UCSD-AML1 (cell line): ENCODE measurements around the gene ZNF519.
"Not testable (repeated sequence)": the region's sequence is repeated elsewhere in the genome, so short reads cannot be mapped to it uniquely, and the experiment has no call there.

Source experiments
- DNase-seq: peaks from one replicate; lab custom pipeline; 2025; ENCODE audit not compliant: unreplicated experiment; lab: John Stamatoyannopoulos, UW

The ZNF519 gene

DNA sequence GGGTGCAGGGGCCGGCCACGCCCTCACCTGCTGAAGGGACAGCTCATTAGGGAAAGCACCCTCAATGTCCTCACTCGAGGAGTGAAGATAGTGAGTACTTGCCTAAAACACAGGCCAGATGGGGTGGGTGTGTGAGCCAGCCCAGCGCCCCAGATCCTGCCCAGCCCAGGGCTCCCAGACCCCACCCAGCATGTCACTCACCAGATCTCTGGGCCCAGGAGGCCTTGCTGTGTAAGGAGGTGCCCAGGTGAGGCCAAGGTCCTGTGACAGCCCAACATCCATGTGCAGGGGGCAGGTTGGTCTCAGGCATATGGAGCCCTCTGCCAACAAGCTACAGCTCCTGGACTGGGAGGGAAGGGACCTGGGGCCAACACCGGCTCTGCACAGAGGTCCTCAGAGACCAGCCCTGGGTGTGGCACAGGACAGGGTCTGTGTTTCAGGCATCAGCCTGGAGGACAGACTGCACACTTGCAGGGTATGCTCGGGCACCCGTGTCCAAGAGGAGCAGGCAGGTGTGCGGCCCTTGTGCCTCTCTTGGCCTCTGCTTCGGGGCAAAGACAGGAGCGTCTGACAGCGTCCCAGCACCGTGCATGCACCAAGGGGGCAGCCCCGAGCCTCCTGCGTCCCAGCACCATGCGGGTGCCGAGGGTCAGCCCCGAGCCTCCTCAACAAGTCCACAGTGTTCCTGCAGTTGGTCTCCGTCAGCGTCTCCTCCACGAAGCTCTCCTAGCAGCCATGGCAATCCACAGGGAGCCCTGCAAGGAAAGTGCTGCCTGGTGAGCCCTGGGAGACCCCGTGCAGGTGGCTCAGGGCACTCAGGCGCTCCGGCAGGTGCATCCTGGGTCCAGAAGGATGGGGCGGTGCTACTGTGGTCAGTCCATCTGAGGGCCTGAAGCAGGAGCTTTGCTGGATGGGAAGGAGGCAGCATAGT lies 16.0 kb upstream of the ZNF519 start:
- DNase-seq: not testable (repeated sequence)

DNA sequence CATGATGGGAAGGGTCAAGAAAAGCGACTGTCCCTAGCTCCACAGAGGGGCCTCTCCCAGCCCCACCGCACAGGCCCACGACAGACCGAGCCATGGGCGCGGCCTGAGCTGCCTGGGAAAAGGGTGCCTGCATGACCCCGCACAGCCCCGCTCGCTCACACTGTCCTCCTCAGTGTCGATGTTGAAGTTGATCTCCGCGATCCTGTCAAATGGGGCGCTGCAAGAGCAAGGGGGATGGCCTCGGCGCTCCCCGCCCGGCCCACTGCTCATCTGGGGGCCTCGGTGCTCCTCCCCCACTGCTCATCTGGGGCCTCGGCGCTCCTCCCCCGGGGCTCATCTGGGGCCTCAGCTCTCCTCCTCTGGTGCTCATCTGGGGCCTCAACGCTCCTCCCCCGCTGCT lies 14.5 kb upstream of the ZNF519 start:
- not testable (repeated sequence) for DNase-seq

DNA sequence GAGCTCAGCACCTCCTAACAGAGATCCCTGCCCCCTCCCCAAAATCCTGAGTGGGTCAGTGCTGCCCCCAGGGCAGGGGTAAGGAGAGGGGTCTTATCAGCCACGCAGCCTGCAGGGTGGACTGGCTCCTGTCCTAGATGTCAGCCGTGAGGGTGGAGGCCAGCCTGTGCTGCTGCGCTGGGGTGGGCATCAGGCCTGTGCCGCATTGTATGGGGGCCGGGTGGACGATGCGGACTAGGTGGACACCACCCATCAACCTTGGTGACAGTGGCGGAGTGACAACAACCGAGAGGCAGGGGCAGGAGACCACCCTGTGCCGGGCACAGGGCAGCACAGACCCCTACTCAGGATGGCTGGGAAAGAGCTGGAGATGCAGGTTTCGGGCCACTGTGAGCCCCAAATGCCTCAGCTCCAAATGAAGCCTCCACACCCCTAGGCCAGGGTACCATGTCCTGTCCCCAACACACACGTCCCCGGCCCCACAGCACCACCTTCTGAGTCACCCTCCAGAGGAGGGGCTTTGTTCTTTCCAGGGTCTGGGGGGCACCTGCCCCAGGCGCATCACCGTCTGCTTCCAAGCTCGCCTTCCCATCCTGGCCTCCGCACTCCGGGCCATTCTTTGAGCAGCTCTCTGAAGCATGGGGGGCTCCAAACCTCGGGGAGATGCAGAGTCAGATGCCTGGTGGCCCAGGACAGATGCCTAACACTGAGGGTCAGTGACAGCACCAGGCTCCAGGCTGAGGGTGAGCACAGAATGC lies 13.5 kb upstream of the ZNF519 start:
- DNase-seq: not testable (repeated sequence)

DNA sequence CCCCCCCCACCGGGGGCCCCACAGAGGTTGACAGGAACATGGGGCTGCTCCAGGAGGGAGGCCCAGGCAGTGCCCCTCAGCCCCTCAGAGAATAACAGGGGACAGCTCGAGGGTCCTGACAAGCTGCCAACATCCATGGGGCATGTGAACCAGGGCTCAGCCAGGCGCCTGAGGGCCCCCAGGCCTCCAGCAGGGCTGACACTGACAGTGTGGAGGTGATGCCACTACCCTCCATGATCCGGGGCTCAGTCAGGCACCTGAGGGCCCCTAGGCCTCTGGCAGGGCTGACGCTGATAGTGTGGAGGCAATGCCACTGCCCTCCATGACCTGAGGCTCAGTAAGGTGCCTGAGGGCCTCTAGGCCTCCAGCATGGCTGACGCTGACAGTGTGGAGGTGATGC lies 12.8 kb upstream of the ZNF519 start:
- DNase-seq: not testable (repeated sequence)

DNA sequence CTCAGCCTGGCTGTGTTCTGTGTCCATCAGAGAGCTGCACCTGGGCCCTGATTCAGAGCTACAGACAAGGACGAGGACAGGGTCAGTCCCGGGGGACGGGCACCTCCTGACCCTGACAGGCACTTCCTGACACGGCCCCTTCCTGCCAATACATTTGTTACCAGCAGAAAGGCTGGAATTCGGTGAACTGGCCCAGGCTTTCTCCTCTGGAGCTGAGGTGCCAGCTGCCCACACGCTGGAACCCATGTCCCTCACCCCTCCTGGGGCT lies 12.3 kb upstream of the ZNF519 start:
- no peak for DNase-seq

DNA sequence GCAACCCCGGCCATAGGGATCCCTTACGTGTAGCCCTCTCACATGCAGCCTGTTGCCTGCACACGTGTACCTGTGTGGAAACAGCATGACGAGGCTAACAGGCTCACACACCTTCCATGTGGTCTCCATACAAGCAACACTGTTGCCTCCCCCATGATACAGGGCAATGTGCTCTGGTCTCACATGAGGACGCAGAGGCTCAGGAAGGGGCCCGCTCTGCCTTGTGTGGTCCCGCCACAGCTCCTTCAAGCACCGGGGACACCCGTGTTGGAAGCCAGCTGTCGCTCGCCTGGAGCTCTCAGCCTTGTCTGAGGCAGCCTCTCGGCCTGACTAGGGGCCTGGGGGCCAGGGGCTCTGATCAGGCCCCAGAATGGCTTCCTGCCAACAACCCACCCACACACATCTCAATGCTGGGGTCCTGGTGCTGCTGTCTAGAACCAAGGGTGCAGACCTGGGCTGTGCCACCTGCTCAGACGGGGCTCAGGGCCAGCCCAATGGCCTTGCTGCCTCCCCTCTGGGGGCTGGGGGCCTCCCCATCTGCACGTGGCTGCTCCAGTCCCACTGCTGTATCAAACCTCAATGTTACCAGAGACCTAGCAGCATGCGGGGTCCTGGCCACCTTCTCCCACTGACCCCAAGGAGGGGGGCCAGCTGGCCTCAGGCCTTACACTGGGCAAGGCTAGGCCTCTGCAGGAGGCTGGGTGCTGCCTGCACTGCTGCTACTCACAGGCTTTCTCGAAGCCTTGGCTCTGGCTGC lies 11.8 kb upstream of the ZNF519 start:
- not testable (repeated sequence) for DNase-seq

DNA sequence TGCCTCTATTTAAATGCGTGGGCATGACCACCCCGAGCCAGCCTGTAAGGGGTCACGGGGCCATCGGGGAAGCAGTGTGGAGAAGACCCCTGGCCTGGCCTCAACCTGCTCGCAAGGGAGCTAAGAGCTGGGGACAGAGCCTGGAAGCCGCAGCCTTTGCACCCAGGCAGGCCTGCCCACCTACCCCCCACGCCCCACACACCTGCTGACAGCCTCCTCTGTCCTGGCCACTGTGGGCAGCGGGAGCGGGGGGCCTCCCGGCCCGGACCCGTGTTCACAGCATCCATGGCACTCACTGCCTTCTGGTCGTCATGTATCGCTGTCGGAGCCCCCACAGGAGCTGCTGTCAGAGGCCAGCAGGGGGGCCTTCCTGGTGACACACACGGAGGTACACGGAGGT lies 11.2 kb upstream of the ZNF519 start:
- not testable (repeated sequence) for DNase-seq

DNA sequence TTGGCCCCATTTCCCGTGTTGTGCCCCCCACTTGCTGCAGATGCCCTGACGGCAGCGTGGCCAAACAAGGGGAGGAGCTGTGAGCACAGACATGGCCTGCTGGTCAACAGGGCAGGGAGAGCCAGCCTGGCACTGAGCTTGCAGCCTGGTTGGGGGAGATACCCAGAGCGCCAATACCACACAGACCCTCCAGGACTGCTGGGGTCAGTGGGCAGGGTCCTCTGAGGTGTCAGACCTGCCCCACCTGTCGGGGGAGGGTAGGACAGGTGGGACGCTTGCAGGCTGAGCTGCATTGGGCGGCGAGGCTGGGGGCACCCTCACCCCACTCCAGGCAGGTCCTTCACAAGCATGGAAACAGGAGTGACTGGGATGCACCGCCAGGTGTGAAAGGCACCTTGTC lies 9.9 kb upstream of the ZNF519 start:
- not testable (repeated sequence) for DNase-seq

DNA sequence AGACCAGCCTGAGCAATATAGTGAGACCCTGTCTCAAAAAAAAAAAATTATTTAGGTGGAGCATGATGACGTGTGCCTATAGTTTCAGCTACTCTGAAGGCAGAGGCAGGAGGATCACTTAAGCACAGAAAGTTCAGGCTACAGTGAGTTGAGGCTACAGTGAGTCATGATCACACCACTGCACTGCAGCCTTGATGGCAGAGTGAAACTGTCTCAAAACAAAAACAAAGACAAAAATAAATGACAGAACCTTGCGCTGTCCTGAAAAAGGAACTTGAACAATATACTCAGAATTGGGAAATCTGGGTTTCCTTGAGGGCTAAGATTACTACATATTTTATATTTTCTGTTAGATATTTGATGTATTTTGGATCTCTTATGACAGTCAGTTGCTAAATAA lies 7.3 kb upstream of the ZNF519 start:
- not testable (repeated sequence) for DNase-seq

DNA sequence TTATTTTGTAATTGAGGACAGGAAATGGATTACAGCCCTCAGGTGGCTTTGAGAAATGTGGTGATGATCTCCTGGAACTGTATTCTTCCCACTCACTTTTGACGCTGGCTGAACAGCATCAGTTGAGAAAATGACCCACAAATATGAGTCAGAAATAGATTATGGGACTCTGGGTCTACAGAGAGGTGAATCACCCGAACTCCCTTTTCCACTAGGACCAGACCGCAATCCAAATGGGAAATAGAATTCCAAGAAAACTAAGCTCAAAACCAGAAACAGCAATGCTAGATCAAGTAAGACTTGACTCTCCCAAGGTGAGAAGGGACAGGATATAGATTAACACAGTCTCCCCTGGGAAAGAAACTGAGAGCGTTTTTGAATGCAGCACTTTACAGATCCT lies 5.7 kb upstream of the ZNF519 start:
- not testable (repeated sequence) for DNase-seq

DNA sequence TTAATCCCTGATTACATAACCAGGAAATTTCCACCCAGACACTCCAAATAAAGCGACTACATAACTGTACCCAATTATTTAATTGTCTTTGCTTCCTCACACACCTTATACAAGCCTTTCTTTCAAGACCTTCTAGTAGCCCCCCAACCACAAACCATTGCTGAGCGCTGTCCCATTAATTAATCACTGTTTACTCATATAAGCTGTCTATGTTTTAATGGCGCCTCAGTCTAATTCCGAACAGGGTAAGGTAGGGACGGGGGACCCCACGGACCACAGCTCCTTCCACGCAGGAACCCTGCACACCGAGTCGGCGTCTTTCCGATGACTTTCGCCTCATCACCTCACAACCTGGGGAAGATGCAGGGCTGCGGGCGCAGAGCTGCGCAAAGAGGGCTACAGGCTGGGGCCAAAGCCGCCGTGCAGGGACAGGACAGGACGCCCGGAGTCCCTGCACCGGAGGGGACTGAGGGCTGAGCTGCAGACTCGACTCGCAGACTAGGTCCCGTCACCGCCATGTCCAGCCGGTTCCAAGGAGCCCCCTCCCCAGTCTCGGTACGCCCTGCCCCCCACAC lies 452 bp downstream of the ZNF519 start:
- DNase-seq: not testable (repeated sequence)

DNA sequence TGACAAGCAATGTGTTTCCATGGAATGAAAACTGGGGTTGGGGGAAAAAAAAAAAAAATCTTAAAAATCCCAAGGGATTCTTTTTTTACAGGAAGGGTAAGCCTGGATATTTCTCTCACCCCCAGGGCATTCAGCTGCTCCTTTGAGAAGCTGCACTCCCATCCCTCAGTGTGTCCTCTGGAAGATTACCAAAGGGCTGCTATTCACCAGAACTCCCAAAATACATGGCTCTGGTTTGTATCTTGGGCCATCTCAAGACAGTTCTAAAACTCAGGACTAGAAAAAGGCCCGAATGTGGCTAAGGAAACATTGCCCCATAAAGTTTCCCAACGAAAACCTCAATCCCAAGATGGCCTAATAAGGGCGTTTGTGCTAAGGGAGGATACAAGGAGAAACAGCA lies 1.4 kb downstream of the ZNF519 start:
- not testable (repeated sequence) for DNase-seq

DNA sequence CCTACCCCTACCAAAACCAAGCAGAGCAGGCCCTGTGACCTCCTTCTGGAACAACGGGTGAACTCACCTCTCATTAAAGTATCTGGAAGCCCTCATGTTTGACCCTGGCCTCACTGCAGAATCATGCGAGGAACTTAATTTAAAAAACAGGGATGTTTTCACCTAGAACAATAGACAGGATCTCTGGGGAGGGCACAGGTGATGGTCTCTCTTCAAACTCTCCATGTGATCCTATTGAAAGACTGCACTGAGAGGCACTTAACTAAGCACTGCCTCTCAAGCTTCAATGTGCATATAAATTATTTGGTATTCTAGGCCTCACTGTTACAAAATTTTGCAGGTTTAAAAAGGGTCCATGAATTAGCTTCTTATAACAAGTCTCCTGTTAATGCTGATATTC lies 7.5 kb downstream of the ZNF519 start:
- DNase-seq: no peak

DNA sequence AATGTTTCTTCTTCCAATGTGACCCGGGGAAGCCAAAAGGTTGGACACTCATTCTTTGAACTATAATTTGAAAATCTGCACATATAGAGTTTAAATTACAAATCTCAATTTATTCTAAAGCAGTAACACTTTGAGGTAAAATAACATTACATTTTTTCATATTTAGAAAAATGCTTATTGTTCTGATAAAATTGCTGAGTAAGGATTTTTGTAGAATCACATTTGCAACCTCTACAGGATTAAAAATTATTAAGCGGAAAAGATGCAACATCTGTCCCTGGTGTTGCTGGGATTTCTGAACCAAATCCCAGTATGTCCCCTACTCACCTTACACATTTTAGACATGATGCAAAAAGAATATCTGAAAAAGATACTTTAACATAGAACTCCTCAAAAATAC lies 10.1 kb downstream of the ZNF519 start:
- no peak for DNase-seq

DNA sequence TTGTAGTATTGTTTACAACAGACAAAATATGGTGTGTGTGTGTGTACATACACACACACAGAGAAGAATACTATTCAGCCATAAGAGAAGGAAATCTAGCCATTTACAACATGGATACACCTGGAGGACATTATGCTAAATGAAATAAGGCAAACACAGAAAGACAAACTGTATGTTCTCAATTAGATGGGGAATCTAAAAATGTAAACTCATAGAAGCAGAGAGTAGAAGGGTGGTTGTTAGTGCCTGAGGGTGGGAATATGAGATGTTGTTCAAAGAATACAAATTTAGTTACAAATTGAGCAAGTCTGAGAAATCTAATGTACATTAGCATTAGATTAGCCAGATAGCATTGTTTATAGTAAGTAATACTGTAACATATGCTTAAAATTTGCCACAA lies 11.3 kb downstream of the ZNF519 start:
- no peak for DNase-seq

DNA sequence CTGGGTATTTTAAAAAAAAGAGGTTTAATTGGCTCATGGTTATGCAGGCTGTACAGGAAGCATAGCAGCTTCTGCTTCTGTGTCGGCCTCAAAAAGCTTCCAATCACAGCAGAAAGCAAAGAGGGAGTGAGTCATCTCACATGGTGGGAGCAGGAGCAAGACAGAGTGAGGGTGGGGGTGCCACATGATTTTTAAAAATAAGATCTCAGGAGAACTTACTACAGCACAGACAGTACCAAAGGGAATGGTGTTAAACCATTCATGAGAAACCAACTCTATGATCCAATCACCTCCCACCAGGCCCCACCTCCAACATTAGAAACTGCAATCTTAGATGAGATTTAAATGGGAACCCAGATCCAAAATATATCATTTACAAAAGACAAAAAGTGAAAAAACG lies 14.6 kb downstream of the ZNF519 start:
- DNase-seq: no peak

DNA sequence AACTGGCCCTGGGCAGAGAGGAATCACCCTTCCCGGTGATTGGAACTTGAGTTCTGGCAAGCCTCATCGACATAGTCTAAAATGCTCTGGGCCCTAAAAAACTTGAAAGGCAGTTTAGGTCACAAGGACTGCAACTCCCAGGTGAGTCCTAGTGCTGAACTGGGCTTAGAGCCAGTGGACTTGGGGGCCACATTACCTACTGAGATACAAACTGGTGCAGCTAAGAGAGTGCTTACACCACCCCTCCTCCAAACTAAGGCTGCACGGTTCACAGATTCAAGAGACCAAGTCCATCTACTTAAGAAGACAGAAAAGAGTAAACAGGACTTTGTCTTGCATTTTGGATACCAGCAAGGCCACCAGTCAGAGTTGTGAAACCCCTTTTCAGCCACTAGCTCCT lies 25.3 kb downstream of the ZNF519 start:
- DNase-seq: no peak

DNA sequence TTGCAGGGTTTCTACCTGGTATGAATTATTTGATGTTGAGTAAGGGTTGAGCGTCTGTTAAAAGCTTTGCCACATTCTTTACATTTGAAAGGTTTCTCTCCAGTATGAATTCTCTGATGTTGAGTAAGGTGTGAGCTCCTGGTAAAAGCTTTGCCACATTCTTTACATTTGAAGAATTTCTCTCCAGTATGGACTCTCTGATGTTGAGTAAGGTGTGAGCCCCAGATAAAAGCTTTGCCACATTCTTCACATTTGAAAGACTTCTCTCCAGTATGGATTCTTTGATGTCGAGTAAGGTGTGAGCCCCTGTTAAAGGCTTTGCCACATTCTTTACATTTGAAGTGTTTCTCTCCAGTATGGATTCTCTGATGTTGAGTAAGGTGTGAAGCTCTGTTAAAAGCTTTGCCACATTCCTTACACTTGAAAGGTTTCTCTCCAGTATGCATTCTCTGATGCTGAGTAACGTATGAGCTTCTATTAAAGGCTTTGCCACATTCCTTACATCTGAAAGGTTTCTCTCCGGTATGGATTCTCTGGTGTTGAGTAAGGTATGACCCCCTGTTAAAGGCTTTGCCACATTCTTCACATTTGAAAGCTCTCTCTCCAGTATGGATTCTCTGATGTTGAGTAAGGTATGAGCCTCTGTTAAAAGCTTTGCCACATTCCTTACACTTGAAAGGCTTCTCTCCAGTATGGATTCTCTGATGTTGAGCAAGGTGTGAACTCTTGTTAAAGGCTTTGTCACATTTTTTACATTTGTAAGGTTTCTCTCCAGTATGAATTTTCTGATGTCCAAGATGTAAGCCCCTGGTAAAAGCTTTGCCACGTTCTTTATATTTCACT lies 27.1 kb downstream of the ZNF519 start:
- DNase-seq: no peak

DNA sequence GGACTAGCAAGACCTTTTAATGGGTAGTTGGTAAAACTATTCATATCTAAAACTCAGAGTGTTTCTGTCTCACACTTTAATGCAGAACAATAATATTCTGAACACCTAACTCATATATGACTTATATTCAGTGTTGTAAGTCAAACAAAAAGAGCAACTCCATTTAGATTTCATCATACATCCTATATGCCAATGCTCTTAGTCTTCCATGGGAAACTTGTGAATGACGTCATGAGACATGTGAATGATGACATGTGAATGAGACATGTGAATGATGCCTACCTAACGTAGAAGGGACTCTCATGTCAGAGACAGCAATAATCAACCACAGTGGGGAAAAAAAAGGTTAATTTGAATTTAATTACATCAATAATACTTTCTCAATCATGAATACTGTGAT lies 28.0 kb downstream of the ZNF519 start:
- no peak for DNase-seq

DNA sequence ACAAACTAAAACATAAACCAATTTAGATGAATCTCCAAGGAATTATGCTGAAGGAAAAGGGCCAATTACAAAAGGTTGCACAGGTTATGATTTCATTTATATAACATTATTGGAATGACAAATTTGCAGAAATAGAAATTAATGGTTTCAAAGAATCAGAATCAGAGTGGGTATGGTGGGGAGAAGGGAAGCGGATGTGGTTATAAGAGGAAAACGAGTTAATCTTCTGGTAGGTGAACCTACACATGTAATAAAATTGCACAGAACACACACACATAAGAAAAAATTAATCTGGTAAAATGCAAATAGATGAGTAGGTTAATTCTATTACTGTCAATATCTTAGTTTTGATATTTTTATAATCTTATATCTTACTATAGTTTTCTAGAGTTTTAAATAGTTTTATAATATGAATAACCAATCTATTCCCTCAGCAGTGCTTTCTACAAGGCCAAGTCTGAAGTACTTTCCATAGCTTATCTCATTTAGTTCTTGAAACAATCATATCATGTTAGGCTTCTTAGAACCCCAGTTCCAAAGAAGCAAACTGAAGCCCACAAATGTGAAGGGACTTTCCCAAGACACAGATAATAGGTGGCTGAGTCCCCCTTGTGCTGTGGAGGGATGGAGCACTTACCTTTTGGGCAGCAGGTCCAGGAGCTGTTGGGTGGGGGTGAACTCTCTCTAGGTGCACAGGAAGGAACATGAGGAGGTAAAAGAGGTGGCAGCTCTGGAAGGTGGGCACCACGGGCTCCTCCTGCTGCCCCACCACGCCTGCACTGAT lies 31.5 kb downstream of the ZNF519 start:
- DNase-seq: no peak
